SU-DHL-6 (cell line): ENCODE data around the gene ABHD17A.

Source experiments
- EZH2phosphoT487 ChIP-seq: fragments of 200-600 bp; sonication (generic), shearing (Covaris generic); conservative IDR thresholded peaks from 2 replicates; pipeline ENCODE4 v1.6.1; 2018; ENCODE audit warnings: mild to moderate bottlenecking, antibody characterized with exemption, low read length, moderate library complexity, mixed read lengths
- TF ChIP-seq, protein P1 (sequence below): fragments of 200-600 bp; sonication (generic); IDR thresholded peaks from one replicate; pipeline ENCODE4 v1.5.1; 2017; ENCODE audit warnings: antibody characterized with exemption, mild to moderate bottlenecking, low read length, moderate library complexity; ENCODE audit not compliant: insufficient read depth, poor library complexity, severe bottlenecking

DNA sequence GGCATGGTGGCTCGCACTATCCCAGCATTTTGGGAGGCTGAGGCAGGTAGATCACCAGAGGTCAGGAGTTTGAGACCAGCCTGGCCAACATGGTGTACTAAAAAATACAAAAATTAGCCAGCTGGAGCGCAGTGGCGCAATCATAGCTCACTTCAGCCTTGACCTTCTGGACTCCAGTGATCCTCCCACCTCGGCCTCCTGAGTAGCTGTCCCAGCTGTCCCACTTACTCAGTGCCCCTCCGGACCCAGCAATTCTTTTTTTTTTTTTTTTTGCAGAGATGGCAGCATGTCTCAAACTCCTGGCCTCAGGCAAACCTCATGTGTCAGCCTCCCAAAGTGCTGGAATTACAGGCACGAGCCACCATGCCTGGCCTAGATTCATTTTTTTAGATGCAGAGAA lies 17.6 kb upstream of the ABHD17A start:
- TF ChIP-seq, protein P1, sequence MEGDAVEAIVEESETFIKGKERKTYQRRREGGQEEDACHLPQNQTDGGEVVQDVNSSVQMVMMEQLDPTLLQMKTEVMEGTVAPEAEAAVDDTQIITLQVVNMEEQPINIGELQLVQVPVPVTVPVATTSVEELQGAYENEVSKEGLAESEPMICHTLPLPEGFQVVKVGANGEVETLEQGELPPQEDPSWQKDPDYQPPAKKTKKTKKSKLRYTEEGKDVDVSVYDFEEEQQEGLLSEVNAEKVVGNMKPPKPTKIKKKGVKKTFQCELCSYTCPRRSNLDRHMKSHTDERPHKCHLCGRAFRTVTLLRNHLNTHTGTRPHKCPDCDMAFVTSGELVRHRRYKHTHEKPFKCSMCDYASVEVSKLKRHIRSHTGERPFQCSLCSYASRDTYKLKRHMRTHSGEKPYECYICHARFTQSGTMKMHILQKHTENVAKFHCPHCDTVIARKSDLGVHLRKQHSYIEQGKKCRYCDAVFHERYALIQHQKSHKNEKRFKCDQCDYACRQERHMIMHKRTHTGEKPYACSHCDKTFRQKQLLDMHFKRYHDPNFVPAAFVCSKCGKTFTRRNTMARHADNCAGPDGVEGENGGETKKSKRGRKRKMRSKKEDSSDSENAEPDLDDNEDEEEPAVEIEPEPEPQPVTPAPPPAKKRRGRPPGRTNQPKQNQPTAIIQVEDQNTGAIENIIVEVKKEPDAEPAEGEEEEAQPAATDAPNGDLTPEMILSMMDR, result no peak
- no peak for TF ChIP-seq EZH2phosphoT487
